ENCODE results near the gene CTCFL.
"Not testable (repeated sequence)": the region's sequence is repeated elsewhere in the genome, so short reads cannot be mapped to it uniquely, and the experiment has no call there.

Gene CTCFL

DNA sequence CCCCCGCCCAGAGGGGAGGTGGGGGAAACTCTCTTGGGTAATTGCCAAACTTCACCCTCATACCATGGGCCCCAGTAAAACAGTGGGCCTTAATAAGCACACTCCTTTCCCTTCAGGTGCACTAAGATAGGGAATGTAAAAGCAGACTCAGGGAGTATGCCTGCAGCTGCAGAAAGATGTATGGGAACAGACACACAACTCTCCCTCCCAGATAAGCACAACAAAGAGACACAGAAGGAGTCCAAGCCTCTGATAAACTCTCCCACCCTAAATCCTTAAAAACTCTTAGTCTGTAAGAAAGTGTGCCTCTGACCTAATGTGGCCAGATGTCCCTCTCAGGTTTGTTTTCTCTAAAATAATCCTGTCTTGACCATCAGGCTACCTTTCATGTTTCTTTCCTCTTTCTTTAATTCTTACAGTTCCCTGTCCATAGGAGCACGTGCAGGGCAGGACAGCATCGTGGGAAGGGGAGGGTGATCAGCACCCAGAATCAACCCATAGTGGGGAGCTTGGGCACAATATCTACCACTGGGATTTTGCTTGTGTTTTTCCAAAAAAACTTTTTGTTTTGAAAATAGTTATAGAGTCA lies 11.3 kb upstream of the CTCFL start:
- no peak for DNase-seq

DNA sequence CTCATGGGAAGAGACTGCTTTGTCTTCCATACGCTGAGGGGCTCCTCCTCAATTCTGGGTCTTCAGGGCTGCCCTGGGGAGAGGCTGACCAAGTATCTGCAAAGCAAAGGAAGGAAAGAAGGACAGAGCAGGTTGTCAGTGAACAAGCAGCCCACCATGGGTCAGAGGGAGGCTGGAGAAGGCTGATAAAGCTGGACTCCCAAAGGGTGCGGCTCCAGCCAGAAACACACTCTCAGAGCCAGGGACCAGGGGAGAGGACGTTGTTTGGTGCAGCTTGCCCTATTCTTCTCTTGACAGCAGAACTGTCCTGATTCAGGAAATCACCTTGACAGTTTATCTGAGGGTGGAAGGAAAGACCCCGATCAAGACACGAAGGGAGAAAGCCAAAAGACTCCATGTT lies 10.4 kb upstream of the CTCFL start:
- no peak for DNase-seq

- DNase-seq, result no peak
Measured at GRCh38 chr20:57532104-57532503, 7.2 kb upstream of the CTCFL start.

DNA sequence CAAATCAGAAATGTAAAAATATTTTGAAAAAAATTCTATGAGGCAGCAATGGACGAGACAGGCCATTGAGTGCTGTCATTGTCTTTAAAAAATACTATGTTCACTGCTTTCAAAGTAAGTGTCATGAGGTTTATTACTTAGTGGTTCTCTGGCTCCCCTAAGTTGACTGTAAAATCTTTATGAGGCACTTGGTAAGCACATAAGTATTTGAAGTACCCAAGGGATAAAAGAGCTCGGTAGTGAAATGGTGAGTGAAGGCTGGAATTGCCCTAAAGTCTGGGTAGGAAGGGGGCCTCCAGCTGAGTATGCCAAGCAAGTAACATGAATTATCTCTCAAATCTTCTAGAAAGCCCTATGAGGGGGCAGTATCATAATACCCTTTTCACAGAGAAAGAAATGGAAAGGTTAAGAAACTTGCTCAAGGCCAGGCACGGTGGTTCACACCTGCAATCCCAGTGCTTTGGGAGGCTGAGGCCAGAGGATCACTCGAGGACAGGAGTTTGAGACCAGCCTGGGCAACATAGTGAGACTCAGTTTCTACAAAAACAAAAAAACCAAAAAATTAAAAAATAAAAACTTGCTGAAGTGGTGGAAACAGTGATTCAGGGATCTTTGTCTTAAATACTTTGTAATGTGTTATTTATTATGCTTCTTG lies 5.5 kb upstream of the CTCFL start:
- DNase-seq, result no peak

DNA sequence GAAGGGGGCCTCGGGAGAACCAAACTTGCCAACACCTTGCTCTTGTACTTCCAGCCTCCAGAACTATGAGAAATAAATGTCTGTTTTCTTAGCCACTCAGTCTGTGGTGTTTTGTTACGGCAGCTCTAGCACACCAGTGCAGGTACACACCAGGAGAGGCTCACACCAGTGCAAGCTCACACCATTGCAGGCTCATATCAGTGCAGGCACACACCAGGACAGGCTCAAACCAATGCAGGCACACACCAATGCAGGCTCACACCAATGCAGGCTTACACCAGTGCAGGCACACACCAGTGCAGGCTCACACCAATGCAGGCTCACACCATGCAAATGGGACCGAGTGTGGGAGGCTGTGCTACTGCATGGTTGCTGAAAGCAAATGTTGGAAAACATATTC lies 4.9 kb upstream of the CTCFL start:
- DNase-seq, result no peak

DNA sequence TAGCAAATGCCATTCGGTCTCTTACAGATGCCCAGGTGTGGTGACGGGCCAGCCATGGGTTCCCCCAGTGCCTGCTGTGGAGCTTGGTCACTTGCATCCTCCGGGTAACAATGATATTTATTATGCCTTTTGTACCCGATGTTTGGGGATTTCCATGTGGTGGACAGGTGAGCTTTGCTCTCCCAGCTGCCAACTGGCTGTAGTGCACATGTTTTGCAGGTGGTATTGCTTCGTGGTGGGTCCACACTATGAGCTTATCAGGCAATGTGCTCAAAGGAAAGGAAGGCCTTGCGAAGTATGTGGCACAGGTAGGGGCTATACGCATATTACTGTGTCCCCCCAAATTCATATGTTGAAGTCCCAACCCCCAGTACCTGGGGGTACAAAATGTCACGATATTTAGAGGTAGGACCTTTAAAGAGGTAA lies 4.2 kb upstream of the CTCFL start:
- no peak for DNase-seq

DNA sequence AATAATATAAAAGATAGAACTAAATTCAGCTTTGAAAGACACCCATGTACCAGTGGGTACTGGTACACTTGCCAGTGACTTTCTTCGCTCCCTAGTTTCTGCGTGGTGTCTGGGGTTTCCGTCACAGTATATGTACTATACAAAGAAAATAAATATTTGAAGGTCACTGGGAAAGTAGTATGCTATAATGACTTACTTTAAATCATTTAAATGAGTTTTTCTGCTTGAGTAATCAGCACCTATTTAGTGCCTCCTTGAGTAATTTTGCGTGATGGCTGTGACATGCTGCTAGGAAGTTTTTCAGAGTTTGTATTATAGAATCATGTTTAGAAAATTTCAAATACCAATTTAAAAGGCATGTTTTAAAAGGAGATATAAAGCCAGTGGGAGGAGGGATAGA lies 3.2 kb upstream of the CTCFL start:
- DNase-seq, result no peak

- DNase-seq, result no peak
Measured at GRCh38 chr20:57527728-57528127, 2.8 kb upstream of the CTCFL start.

DNA sequence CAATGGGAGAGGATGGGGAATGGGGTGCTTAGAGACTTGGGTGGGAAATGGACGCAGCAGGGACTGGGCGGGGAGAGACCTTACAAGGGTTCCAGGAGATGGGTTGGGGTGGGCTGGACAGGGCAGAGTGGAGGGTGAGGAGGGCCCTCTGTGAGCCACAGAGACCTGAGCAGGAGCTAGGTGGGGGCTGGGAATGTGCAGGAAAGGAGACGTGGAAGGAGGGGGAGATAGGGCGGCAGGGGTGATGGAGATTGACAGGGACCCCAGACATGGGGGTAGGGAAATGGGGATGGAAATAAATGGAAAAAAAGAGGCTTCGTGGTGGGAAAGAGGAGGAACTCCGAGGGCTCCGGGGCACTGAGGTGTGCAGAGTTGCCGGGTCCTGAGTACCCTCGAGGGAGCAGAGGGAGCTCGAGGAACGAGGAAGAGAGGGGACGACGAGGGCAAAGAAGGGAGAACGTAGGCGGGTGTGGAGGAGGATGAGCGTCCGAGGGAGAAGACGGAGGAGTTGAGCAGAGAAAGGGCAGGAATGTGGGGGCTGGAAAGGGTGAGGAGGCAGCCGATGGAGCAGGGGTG lies 2.0 kb upstream of the CTCFL start:
- DNase-seq, result no peak

DNA sequence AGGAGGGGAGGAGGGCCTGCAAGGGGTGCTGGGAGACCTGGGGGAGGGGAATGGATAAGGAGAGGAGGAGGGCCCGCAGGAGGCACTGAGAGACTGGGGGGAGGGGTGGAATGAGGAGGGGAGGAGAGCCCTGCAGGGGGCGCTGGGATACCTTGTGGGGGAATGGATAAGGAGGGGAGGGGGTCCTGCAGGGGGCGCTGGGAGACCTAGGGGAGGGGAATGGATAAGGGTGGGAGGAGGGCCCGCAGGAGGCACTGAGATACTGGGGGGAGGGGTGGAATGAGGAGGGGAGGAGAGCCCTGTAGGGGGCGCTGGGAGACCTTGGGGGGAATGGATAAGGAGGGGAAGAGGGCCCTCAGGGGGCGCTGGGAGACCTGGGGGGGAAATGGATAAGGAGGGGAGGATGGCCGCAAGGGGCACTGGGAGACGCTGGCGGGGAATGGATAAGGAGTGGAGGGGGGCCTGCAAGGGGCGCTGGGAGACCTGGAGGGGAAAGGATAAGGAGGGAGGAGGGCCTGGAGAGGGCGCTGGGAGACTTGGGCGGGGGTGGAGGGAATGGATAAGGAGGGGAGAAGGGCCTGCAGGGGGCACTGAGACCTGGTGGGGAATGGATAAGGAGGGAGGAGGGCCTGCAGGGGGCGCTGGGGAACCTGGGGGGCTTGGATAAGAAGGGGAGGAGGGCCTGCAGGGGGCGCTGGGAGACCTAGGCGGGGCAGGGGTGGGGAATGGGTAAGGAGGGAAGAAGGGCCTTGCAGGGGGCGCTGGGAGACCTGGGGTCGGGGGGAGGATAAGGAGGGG lies 1.3 kb upstream of the CTCFL start:
- no peak for DNase-seq

DNA sequence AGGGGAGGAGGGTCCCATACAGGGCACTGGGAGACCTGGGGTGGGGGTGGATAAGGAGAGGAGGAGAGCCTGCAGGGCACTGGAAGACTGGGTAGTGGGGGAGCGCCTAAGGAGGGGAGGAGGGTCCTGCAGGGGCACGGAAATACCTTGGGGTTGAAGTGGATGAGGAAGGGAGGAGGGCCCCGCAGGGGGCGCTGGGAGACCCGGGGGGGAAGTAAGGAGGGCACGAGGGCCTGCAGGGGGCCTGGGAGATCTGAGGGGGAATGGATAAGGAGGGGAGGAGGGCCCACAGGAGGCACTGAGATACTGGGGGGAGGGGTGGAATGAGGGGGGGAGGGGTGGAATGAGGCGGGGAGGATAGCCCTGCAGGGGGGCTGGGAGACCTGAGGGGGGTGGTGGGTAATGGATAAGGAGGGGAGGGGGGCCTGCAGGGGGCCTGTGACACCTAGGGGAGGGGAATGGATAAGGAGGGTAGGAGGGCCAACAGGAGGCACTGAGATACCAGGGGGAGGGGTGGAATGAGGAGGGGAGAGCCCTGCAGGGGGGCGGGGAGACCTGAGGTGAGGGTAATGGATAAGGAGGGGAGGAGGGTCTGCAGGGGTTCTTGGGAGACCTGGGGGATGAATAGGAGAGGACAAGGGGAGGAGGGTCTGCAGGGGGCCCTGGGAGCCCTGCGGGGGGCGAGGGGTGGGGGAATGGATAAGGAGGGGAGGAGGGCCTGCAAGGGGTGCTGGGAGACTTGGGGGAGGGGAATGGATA lies 567 bp upstream of the CTCFL start:
- no peak for DNase-seq

DNA sequence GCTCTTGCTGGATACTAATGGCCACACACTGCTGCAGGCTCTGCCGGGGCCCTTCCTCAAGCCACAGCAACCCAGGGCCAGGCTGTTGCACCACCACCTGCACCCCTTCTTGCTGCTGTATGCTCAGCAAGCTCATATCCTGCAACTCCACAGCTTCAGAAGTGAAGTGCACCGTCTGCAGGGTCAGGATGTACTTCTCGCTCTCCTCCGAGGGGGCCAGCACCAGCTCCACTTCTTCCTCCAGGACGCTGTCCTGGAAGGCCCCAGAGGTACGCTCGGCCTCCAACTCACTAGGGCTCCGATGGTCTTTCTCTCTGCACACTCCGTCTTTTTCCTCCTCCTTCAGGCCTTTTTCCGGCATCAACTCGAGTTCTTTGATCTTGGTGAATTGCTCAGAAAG lies 1.2 kb downstream of the CTCFL start:
- DNase-seq, result no peak

DNA sequence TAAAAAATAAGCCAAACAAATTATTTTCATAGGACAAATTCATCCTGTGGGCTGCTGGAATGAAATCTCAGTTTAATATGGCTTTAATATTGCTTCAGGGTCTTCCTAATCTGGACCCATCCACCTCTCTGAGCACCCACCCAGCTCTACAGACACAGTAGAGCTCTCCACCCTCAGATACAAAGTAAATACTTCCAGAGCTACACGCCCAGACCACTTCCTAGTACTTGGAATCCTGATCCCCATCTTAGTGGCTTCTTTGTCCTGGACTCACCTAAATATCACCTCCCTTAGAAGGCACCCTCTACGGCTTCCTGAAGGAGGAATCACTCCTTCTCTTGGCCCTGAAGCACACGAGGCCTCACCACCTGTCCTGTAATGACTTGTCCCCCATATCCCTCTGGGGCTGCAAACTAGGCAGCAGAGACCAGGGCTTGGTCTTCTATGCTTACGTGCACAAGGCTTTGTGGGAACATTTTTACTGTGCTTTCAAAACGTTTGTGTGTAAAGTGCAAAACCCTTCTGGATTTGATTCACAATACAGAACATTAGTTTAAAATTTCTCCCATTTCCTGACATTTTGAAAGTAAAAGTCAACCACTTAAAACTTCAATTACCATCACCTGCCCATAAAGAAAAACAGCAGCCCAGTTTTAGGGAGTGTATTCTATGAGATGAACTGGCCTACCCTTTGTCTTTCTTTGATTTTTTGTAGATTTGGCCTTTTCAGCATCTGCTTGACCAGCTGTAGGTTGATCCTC lies 2.4 kb downstream of the CTCFL start:
- no peak for DNase-seq

- no peak for DNase-seq
Measured at GRCh38 chr20:57517904-57518303, 7.0 kb downstream of the CTCFL start.

DNA sequence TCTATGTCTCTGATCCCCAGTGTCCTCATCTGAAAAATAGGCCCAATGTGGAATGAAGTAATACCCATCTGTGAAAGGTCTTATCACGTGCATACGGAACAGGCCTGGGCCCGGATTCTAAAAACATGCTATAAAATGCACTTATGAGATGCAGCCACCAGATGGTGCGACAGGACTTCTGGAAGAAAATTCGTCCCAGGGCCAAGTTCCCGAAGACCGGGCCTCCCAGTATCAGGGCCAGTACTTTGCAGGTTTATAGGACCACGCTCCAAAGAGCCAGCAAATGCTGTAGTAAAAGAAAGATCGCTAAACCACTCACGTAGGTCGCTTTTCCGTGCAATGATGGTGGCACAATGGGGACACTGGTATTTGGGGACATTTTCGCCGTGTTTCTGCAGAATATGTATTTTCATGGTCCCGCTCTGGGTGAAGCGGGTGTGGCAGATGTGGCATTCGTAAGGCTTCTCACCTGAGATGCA lies 10.6 kb downstream of the CTCFL start:
- peak; percentile 78 to 79 for DNase-seq

- DNase-seq, result peak; percentile 23 to 46
Measured at GRCh38 chr20:57513199-57513598, 11.7 kb downstream of the CTCFL start.

GRCh38 chr20:57512432-57512831 lies 12.5 kb downstream of the CTCFL start:
- no peak for DNase-seq

DNA sequence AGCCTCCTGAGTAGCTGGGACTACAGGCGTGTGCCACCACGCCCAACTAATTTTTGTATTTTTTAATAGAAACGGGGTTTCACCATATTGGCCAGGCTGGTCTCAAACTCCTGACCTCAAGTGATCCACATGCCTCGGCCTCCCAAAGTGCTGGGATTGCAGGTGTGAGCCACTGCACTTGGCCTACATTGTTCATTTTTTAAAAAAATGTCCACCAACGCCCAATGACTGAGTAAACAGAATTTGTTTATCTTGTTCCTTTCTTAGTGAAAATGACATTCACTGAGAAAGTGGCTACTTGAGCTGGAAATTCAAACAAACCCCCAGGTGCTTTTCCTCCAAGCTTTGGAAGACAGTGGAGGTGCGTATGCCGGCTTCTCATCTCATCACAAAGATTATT lies 13.2 kb downstream of the CTCFL start:
- DNase-seq, result not testable (repeated sequence)

- DNase-seq, result peak; percentile 22 to 47
Measured at GRCh38 chr20:57509665-57510237, 15.2 kb downstream of the CTCFL start.

- no peak for DNase-seq
Measured at GRCh38 chr20:57508831-57509230, 16.1 kb downstream of the CTCFL start.

- no peak for DNase-seq
Measured at GRCh38 chr20:57508381-57508780, 16.6 kb downstream of the CTCFL start.

DNA sequence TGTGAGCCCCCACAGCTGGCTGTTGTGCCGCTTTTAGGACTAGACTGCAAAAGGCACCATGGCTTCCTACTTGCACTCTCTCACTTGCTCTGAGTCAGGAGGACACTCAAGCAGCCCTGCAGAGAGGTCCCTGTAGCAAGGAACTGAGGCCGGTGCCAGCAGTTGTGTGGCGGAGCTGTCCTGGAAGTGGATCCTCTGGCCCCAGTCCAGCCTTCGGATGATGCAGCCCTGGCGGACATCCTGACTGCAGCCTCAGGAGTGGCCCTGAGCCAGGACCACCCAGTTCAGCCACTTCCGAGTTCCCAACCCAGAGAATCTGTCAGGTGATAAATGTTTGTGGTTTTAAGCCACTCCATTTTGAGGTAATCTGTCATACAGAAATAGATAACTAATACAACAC lies 17.5 kb downstream of the CTCFL start:
- DNase-seq, result no peak

Measured in inflammatory macrophage (primary cell).